OCI-LY3 (cell line): ENCODE data around the gene MLLT10.

Experiments
- EZH2phosphoT487 ChIP-seq: fragments of 200-600 bp; shearing (Covaris generic); IDR thresholded peaks from 2 replicates; pipeline ENCODE4 v1.6.1; 2018; ENCODE audit warnings: antibody characterized with exemption, mixed run types, low read depth
- TF ChIP-seq, protein P1 (sequence below): fragments of 200-600, 300-600 bp; sonication (generic); IDR thresholded peaks from 2 replicates; pipeline ENCODE4 v1.5.1; 2014; ENCODE audit warnings: antibody characterized with exemption, low read length, low read depth

DNA sequence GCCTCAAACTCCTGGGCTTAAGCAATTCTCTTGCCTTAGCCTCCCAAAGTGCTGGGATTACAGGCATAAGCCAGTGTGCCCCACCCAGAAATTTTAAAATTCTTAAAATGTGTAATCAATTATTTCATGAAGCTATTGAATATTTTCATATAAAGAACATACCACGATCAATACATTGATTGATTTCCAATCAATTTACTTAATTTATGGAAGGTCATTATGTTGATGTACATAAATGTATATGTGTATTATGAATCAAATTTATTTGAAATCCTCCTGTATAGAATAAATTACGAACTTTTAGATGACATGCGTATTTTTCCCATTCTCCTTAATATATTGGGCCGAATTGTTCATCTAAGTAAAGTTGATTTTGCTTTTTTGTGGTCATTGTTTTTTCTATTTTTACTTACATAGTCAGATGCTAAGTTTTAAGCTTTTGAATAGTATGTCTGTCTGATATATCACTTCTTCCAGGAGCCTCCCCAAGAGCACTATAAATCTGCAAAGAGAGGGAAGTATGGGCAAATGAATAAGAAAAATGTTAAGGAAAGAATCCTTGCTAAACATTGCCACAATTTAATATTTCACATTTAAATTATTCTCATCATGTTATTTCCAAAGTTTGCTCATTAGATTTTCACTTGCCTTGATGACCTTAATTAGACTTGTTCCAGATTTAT, 43.9 kb upstream of the MLLT10 start:
- TF ChIP-seq, protein P1, sequence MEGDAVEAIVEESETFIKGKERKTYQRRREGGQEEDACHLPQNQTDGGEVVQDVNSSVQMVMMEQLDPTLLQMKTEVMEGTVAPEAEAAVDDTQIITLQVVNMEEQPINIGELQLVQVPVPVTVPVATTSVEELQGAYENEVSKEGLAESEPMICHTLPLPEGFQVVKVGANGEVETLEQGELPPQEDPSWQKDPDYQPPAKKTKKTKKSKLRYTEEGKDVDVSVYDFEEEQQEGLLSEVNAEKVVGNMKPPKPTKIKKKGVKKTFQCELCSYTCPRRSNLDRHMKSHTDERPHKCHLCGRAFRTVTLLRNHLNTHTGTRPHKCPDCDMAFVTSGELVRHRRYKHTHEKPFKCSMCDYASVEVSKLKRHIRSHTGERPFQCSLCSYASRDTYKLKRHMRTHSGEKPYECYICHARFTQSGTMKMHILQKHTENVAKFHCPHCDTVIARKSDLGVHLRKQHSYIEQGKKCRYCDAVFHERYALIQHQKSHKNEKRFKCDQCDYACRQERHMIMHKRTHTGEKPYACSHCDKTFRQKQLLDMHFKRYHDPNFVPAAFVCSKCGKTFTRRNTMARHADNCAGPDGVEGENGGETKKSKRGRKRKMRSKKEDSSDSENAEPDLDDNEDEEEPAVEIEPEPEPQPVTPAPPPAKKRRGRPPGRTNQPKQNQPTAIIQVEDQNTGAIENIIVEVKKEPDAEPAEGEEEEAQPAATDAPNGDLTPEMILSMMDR: no peak
- TF ChIP-seq EZH2phosphoT487: no peak
